HG02623 (cell line): ENCODE data around the gene MPPED2.
"Not testable (repeated sequence)": the region's sequence is repeated elsewhere in the genome, so short reads cannot be mapped to it uniquely, and the experiment has no call there.

ENCODE experiments used
- ATAC-seq: cut with Tn5 transposase; IDR thresholded peaks from one replicate; pipeline ENCODE4 v1.9.1; 2021; ENCODE audit warnings: moderate library complexity; ENCODE audit not compliant: unreplicated experiment

Gene MPPED2

GRCh38 chr11:30579415-30580175 lies 6.6 kb downstream of the MPPED2 start:
- no peak for ATAC-seq

DNA sequence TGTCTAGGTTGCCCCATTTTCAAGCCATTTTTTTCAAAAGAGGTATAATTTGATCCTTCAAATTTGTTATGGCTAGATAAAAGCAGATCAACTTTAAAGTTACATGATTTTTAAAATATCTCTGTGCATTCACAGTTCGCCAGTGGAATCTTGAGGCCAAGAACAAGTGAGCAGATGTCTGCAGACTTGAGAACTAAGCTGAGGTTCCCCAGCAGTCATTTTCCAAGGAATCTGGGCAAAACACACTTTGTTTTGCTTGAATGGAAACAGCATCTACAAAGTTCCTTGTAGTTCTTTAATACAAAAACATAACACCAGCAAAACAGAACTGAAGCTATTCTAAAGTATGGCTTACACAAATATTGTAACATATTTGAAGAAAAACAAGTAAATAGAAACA lies 7.7 kb downstream of the MPPED2 start:
- no peak for ATAC-seq

DNA sequence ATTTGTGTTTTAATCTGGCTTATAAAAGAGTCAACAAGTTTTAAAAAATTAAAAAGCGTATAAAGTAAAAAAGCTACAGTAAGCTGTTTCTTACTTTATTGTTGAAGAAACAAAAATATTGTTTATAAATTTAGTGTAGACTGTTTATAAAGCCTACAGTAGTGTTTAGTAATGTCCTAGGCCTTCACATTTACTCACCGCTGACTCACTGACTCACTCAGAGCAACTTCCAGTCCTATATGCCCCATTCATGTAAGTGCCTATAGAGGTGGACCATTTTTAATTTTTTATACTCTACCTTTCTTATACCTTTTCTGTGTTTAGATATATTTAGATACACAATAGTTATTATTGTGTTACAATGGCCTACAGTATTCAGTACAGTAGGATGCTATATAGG lies 12.2 kb downstream of the MPPED2 start:
- ATAC-seq, result no peak

- ATAC-seq, result no peak
Measured at GRCh38 chr11:30568931-30569330, 17.2 kb downstream of the MPPED2 start.

- ATAC-seq, result no peak
Measured at GRCh38 chr11:30567644-30568043, 18.5 kb downstream of the MPPED2 start.

GRCh38 chr11:30567120-30567519 lies 19.0 kb downstream of the MPPED2 start:
- ATAC-seq, result no peak

- no peak for ATAC-seq
Measured at GRCh38 chr11:30566482-30566881, 19.7 kb downstream of the MPPED2 start.

- no peak for ATAC-seq
Measured at GRCh38 chr11:30565027-30565426, 21.1 kb downstream of the MPPED2 start.

- ATAC-seq, result no peak
Measured at GRCh38 chr11:30561691-30562415, 24.3 kb downstream of the MPPED2 start.

DNA sequence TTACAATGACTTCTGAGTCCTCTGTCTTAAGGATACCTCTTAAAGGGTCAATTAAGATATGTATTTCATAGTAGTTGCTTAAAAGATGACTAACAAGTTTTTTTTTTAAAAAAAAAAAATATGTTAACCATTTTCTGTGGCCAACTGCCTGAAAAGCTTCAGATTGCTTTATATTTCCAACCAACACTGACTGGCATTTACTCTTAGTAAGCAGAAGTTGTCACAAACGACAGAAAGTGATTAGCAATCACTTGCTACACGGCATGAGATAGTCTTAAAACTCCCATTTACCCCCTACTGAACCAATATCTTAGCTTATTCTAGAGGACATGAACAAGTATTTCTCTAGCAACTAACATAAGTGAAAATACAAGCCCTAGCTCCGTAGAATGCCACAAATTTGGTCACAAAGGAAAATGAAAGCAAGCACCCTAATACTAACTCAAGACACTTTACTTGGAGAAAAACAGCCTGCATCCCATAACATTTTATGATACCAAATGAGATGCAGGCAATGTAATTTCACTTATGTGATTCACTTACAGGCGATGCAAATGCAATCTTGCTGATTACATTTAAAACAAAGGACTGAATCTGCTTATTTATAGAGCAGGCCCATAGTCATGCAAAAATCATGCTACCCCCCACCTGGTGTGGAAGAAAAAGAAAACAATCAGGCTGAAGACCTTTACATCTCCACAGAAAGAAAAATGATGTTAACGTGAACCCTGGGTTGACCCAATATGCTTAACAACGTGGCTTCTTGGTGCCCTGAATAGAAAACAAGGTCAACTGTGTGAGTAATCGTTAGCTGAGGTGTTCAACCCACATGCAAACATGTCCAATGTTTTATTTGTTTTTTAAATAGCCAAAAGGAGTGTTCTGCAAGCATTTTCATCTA lies 25.7 kb downstream of the MPPED2 start:
- ATAC-seq, result no peak

GRCh38 chr11:30559004-30559403 lies 27.1 kb downstream of the MPPED2 start:
- ATAC-seq, result no peak

- ATAC-seq, result not testable (repeated sequence)
Measured at GRCh38 chr11:30554587-30554986, 31.6 kb downstream of the MPPED2 start.

DNA sequence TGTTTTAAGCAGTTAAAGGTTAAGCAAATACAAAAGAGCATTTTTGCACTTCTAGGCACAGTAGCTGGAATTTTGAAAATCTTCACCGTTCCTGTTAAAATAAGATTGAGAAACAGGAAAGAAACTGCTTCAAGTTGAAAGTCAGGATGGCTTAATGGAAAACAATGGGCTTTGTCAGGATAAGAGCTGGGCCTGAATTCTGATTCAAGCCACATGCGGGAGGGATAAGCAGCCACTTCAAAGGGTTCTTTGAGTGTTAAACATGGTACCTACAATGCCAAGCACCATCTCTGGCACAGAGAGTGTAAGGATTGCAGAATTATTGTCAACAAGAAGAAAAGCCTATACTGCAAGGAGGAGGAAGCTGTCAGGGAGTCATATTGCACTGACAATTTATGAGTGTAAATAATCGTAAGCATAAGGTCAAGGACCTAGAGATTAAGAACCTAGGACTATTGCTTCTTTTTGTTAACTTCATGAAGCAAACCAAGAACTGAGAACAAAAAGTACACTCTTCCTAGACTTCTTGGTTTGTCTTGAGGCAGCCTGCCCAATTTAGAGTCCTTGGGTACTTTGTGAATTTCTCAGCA lies 32.5 kb downstream of the MPPED2 start:
- no peak for ATAC-seq

DNA sequence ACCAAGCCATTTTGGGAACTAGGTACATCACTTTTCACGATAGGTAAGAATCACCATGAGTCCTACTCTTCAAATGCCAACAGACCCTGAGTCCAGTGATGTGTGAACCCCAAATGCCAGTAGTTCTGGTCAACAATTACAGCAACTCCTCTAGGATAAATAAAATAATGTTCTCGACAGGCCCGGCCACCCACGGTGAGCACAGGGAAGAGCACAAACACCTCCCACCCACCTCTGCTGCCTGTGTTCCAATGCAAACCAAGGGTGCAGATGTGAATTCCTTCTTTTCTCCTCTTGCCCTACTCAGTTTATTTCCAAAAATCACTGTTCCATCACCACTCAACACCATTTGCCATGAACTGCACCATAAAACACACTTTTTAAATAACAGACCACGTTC lies 33.3 kb downstream of the MPPED2 start:
- no peak for ATAC-seq

DNA sequence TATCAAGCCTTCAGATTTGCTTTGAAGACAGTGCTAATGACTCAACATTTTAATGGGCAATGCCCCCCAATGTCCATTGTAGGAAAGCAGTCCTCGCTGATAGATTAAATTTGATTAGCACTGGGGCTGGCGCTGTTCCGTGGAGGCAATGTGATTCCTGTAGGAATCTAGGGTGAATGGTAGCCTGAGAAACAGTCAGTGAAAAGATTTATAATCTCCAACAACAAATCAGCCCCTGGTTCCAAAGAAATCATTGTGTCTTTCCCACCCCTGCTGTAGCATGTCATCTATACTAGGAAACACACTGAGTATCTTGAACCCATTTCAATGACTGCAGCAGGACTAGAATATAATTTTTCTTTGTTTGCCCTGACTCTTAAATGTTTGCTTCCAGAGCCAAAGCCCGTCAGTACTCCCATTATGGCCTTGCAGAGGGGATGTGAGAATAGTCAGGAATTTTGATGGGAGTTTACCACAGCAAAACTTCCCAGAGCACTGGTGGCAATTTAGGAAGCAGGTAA lies 36.1 kb downstream of the MPPED2 start:
- ATAC-seq, result no peak

DNA sequence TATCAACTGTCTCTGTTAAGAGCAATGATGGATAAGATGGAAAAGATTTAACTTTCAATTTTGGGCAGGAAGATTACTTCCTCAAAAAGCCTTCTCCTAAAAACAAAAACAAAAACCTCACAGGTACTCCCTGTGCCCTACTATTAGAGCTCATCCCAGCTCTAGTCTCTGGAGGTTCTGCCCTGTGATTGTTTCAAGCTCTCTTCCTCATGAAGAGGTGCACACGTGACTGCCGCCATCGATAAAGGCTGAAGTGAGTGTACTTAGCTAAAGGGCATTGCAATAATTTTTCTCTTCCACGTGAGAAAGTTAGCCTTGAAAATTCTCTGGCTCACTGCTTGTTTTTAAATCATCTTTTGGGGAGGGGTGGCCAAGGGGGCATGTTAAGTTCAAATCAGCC lies 36.6 kb downstream of the MPPED2 start:
- no peak for ATAC-seq

GRCh38 chr11:30546334-30546733 lies 39.8 kb downstream of the MPPED2 start:
- ATAC-seq, result no peak

GRCh38 chr11:30545507-30545906 lies 40.6 kb downstream of the MPPED2 start:
- ATAC-seq, result no peak

GRCh38 chr11:30543066-30543465 lies 43.1 kb downstream of the MPPED2 start:
- no peak for ATAC-seq

- no peak for ATAC-seq
Measured at GRCh38 chr11:30540781-30541180, 45.4 kb downstream of the MPPED2 start.

DNA sequence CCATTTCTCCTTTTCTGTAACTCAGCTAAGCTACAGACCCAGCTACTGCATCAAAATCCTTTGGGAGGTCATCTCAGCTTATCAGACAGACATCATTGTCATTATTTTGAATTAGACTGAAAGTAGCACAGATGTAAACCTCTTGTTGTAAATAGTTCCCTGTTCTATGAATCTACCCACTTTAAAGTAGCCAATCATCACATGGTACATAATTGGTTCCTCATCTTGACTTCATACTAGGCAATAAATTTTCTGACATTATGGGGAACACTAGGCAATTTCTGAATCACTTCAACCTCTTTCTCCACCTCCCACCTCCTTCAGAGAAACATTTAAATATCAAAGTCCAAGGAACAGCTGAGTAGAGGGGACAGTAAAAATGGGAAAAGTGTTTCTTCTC lies 47.9 kb downstream of the MPPED2 start:
- ATAC-seq, result no peak
